ENCODE results near the gene HPGDS.
A peak's percentile ranks its signal among the peaks of the same experiment; 100 is the strongest.
"Not testable (repeated sequence)": the region's sequence is repeated elsewhere in the genome, so short reads cannot be mapped to it uniquely, and the experiment has no call there.

Gene HPGDS

GRCh38 chr4:94342694-94343093 lies at the start of gene HPGDS:
HPGDS (minus strand) TSS chr4:94342836; CDS start chr4:94334629, 8,207 bp downstream.
- H3K4me3 ChIP-seq (ENCODE audit: low read depth, low read length): no peak within 1 kb of the TSS
- in situ Hi-C loops (cut with HindIII; ENCODE audit: low sequenced_read_pairs): no loop called here
- DNase-seq (ENCODE audit: low read depth): no peak
- TF ChIP-seq, protein P1, sequence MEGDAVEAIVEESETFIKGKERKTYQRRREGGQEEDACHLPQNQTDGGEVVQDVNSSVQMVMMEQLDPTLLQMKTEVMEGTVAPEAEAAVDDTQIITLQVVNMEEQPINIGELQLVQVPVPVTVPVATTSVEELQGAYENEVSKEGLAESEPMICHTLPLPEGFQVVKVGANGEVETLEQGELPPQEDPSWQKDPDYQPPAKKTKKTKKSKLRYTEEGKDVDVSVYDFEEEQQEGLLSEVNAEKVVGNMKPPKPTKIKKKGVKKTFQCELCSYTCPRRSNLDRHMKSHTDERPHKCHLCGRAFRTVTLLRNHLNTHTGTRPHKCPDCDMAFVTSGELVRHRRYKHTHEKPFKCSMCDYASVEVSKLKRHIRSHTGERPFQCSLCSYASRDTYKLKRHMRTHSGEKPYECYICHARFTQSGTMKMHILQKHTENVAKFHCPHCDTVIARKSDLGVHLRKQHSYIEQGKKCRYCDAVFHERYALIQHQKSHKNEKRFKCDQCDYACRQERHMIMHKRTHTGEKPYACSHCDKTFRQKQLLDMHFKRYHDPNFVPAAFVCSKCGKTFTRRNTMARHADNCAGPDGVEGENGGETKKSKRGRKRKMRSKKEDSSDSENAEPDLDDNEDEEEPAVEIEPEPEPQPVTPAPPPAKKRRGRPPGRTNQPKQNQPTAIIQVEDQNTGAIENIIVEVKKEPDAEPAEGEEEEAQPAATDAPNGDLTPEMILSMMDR (IDR thresholded peaks at IDR 0.05; ENCODE audit: low read depth, low read length, missing control alignments): no peak

DNA sequence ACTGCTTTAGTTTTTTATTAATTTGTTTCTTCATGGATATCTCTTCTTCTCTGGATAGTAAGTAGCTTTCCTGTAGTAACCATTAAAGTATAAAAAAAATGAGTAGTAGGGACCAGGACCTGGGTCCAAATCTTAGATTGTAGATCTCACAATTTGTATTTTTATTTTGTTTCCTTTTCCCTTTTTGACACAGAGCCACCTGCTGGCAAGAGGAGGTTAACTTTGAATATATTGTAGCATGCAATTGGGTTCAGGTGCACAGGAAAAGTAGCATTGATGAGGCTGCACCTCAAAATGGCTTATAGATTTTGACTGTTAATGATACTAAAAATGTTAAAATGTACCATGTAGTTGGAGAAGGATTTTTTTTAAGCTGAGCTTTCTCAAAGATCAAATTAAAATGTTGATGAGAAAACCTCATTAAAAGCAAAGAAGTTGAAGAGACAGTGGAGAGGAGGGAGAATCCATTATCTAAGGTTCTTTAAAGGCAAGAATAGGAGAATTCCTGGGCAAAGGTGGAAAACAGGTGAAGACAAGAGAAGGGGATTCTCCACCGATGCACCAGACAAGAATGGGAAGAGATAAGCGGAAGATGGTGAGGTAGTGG lies 48.3 kb upstream of the HPGDS start:
- DNase-seq (ENCODE audit: low read depth): no peak
- in situ Hi-C loops (cut with HindIII; ENCODE audit: low sequenced_read_pairs): no loop called here
- TF ChIP-seq, protein P1 (IDR thresholded peaks at IDR 0.05; ENCODE audit: low read depth, low read length, missing control alignments): peak; percentile 61
- no peak overlapping the region for H3K4me3 ChIP-seq (ENCODE audit: low read depth, low read length)

- no peak for DNase-seq (ENCODE audit: low read depth)
- TF ChIP-seq, protein P1 (IDR thresholded peaks at IDR 0.05; ENCODE audit: low read depth, low read length, missing control alignments): no peak
- no peak overlapping the region for H3K4me3 ChIP-seq (ENCODE audit: low read depth, low read length)
- in situ Hi-C loops (cut with HindIII; ENCODE audit: low sequenced_read_pairs): no loop called here
Observed at GRCh38 chr4:94389595-94390267, 47.1 kb upstream of the HPGDS start.

- DNase-seq (ENCODE audit: low read depth); H3K4me3 ChIP-seq (ENCODE audit: low read depth, low read length); in situ Hi-C loops (cut with HindIII; ENCODE audit: low sequenced_read_pairs): not testable (repeated sequence)
Observed at GRCh38 chr4:94387965-94388364, 45.3 kb upstream of the HPGDS start.

GRCh38 chr4:94385452-94385851 lies 42.8 kb upstream of the HPGDS start:
- in situ Hi-C loops (cut with HindIII; ENCODE audit: low sequenced_read_pairs); H3K4me3 ChIP-seq (ENCODE audit: low read depth, low read length); DNase-seq (ENCODE audit: low read depth): not testable (repeated sequence)

DNA sequence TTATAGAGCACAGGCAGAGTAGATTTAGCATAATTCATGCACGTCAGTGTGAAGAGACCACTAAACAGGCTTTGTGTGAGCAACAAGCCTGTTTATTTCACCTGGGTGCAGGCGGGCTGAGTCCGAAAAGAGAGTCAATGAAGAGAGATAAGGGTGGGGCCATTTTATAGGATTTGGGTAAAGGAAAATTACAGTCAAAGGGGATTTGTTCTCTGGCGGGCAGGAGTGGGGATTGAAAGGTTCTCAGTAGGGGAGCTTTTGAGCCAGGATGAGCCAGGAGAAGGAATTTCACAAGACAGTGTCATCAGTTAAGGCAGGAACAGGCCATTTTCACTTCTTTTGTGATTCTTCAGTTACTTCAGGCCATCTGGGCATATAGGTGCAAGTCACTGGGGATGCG lies 40.3 kb upstream of the HPGDS start:
- in situ Hi-C loops (cut with HindIII; ENCODE audit: low sequenced_read_pairs); H3K4me3 ChIP-seq (ENCODE audit: low read depth, low read length); DNase-seq (ENCODE audit: low read depth): not testable (repeated sequence)

- TF ChIP-seq, protein P1 (IDR thresholded peaks at IDR 0.05; ENCODE audit: low read depth, low read length, missing control alignments): no peak
- in situ Hi-C loops (cut with HindIII; ENCODE audit: low sequenced_read_pairs): no loop called here
- no peak for DNase-seq (ENCODE audit: low read depth)
- H3K4me3 ChIP-seq (ENCODE audit: low read depth, low read length): no peak overlapping the region
Observed at GRCh38 chr4:94378047-94378446, 35.4 kb upstream of the HPGDS start.

- in situ Hi-C loops (cut with HindIII; ENCODE audit: low sequenced_read_pairs): no loop called here
- no peak overlapping the region for H3K4me3 ChIP-seq (ENCODE audit: low read depth, low read length)
Observed at GRCh38 chr4:94377294-94377693, 34.7 kb upstream of the HPGDS start.

More at GRCh38 chr4:94377294-94377693, 34.7 kb upstream of the HPGDS start:
- no peak for DNase-seq (ENCODE audit: low read depth)
- TF ChIP-seq, protein P1 (IDR thresholded peaks at IDR 0.05; ENCODE audit: low read depth, low read length, missing control alignments): no peak
